ENCODE measurements around the gene RASSF5.

DNA sequence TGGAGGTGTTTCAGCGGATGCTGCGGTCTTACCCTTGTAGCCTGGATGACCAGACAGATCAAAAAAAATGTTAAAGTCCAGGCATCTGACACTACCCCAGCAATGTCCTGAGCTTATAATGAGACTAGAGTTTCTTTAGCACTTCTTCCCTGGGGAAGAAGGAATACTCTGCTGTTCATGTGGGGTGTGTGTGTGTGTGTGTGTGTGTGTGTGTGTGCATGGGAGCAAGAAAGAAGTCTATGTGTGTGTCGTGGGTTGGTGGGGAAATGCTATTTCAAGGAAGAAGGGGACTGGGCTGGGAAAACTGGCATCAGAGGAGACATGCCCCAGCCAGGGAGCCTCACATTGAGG, 3.0 kb upstream of the RASSF5 start:
- TF ChIP-seq, protein P1, sequence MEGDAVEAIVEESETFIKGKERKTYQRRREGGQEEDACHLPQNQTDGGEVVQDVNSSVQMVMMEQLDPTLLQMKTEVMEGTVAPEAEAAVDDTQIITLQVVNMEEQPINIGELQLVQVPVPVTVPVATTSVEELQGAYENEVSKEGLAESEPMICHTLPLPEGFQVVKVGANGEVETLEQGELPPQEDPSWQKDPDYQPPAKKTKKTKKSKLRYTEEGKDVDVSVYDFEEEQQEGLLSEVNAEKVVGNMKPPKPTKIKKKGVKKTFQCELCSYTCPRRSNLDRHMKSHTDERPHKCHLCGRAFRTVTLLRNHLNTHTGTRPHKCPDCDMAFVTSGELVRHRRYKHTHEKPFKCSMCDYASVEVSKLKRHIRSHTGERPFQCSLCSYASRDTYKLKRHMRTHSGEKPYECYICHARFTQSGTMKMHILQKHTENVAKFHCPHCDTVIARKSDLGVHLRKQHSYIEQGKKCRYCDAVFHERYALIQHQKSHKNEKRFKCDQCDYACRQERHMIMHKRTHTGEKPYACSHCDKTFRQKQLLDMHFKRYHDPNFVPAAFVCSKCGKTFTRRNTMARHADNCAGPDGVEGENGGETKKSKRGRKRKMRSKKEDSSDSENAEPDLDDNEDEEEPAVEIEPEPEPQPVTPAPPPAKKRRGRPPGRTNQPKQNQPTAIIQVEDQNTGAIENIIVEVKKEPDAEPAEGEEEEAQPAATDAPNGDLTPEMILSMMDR (IDR thresholded peaks at IDR 0.05 in 2 of 3, conservative IDR thresholded peaks at IDR 0.05 in 1 of 3; ENCODE audit: control insufficient read depth in 2 of 3, extremely low read depth in 1 of 3, insufficient read depth in 1 of 3, low read depth in 3 of 3, low read length in 3 of 3) = no peak
- no peak for TF ChIP-seq POLR2A (IDR thresholded peaks at IDR 0.05; ENCODE audit: low read depth, low read length)
- TF ChIP-seq SMAD1 (IDR thresholded peaks at IDR 0.05; ENCODE audit: low read depth, partially characterized antibody) = peak; percentile 11
